PC-9 (cell line): ENCODE data around the gene ARHGEF17. TPM values are rescaled to one million over a fixed set of nuclear protein-coding genes. Genes with fewer than 3 reads are reported as not detected.

Source experiments
- BruUV-seq: library from RNA; stranded (reverse); fragments of 400-500 nt; replicated peaks from 2 replicates; lab custom pipeline; 2021; lab: Mats Ljungman, UMichigan
- CTCF ChIA-PET: fragments of 300-600 bp; sonication (Branson Sonifier 250); formaldehyde crosslinking; loops from one replicate; lab custom pipeline; 2022; ENCODE audit warnings: antibody characterized with exemption; lab: Charles Lee
- POLR2A ChIA-PET: fragments of 300-600 bp; sonication (Branson Sonifier 250); formaldehyde crosslinking; loops from one replicate; lab custom pipeline; 2022; ENCODE audit warnings: antibody characterized with exemption; ENCODE audit not compliant: unreplicated experiment; lab: Charles Lee
- DNase-seq, 2 experiments: peaks; one replicate each; pipeline versions ENCODE4 v3.0.0 to v3.0.0-alpha.2; 2015 to 2022; ENCODE audit warnings: mixed read lengths in 1 of 2
- H2AFZ ChIP-seq: fragments of 200-600 bp; sonication (generic); 2 replicates; pipeline ENCODE4 v1.8.1; 2017; ENCODE audit warnings: antibody characterized with exemption
- H3F3A ChIP-seq: fragments of 200-600 bp; sonication (generic); 2 replicates; pipeline ENCODE4 v1.8.1; 2017; ENCODE audit warnings: antibody characterized with exemption, mild to moderate bottlenecking, low read depth; ENCODE audit not compliant: insufficient read depth
- H3K27ac ChIP-seq: fragments of 200-600 bp; sonication (generic); 2 replicates; pipeline ENCODE4 v1.6.1; 2016; ENCODE audit warnings: mixed run types
- H3K27me3 ChIP-seq: fragments of 200-600 bp; sonication (generic); 2 replicates; pipeline ENCODE4 v1.6.1; 2016; ENCODE audit warnings: low read depth, mixed run types; ENCODE audit not compliant: insufficient read depth
- H3K36me3 ChIP-seq: fragments of 200-600 bp; sonication (generic); 2 replicates; pipeline ENCODE4 v1.6.1; 2016; ENCODE audit warnings: low read depth, mixed run types
- H3K4me1 ChIP-seq: fragments of 200-600 bp; sonication (generic); replicated peaks from 2 replicates; pipeline ENCODE4 v1.6.1; 2016; ENCODE audit warnings: mixed run types; ENCODE audit not compliant: insufficient read depth
- H3K4me2 ChIP-seq: fragments of 200-600 bp; sonication (generic); 2 replicates; pipeline ENCODE4 v1.6.1; 2017; ENCODE audit warnings: mixed run types
- H3K4me3 ChIP-seq: fragments of 200-600 bp; sonication (generic); 2 replicates; pipeline ENCODE4 v1.6.1; 2016; ENCODE audit warnings: mixed run types
- H3K79me2 ChIP-seq: fragments of 200-600 bp; sonication (generic); 2 replicates; pipeline ENCODE4 v1.6.1; 2017; ENCODE audit warnings: low read depth, mixed run types
- H3K9me2 ChIP-seq: fragments of 200-600 bp; sonication (generic); 2 replicates; pipeline ENCODE4 v1.8.1; 2017; ENCODE audit warnings: mild to moderate bottlenecking; ENCODE audit not compliant: insufficient read depth
- H3K9me3 ChIP-seq: fragments of 200-600 bp; sonication (generic); 2 replicates; pipeline ENCODE4 v1.8.1; 2016; ENCODE audit warnings: low read depth; ENCODE audit not compliant: insufficient read depth
- H4K20me1 ChIP-seq: fragments of 200-600 bp; sonication (generic); 2 replicates; pipeline ENCODE4 v1.8.1; 2017; ENCODE audit not compliant: insufficient read depth
- CTCF ChIP-seq: fragments of 200-600 bp; sonication (generic); conservative IDR thresholded peaks from 2 replicates; pipeline ENCODE4 v1.6.1; 2017; ENCODE audit warnings: mixed run types, antibody characterized with exemption, mild to moderate bottlenecking, moderate library complexity
- EZH2 ChIP-seq: fragments of 200-600 bp; sonication (generic); IDR thresholded peaks from 2 replicates; pipeline ENCODE4 v1.8.0; 2017; ENCODE audit warnings: antibody characterized with exemption, low read depth
- intact Hi-C: fragments of 100-400 bp; cut with micrococcal nuclease; formaldehyde crosslinking; loops from one replicate; pipeline ENCODE4 v1.10.0; 2022; ENCODE audit not compliant: unreplicated experiment
- total RNA-seq: library from RNA; stranded (reverse); gene quantifications from 2 replicates; pipeline ENCODE4 v1.2.3, GENCODE V29; 2021

ARHGEF17 gene
- total RNA-seq, 1 experiment from 2014 or later = 56.9 TPM

GRCh38 chr11:73415854-73416615 lies 108.0 kb downstream of the ARHGEF17 start:
- H3K4me1 ChIP-seq = peaks cover 10% of the 10 kb centered on the region; the same call in 1 of the 2 replicates
- peaks cover 7% of the 10 kb centered on the region; the same call in 1 of the 2 replicates for H3F3A ChIP-seq
- no peaks in the 10 kb centered on the region for H3K27me3 ChIP-seq
- no peaks in the 10 kb centered on the region for H3K79me2 ChIP-seq
- intact Hi-C loops = no loop called here
- no peaks in the 10 kb centered on the region for H3K9me2 ChIP-seq
- H3K4me3 ChIP-seq = no peak overlapping the region
- H3K36me3 ChIP-seq = no peaks in the 10 kb centered on the region
- H4K20me1 ChIP-seq = no peaks in the 10 kb centered on the region
- no peak overlapping the region for H3K27ac ChIP-seq
- no peak for TF ChIP-seq EZH2
- TF ChIP-seq CTCF = no peak
- no peak overlapping the region for H3K4me2 ChIP-seq
- ChIA-PET POLR2A (no interaction called here), CTCF (interaction anchor here (0.5 kb wide), 1 partner anchor 65 kb away, joined by 3 read pairs; no protein-coding TSS in a partner anchor)
- no peak for DNase-seq
- no peaks in the 10 kb centered on the region for H3K9me3 ChIP-seq
- no peak overlapping the region for H2AFZ ChIP-seq
- BruUV-seq = no TSS peak

- no TSS peak for BruUV-seq
- intact Hi-C loops = no loop called here
- POLR2A ChIA-PET = no interaction called here
Measured at GRCh38 chr11:73416786-73417185, 108.7 kb downstream of the ARHGEF17 start.

More at GRCh38 chr11:73416786-73417185, 108.7 kb downstream of the ARHGEF17 start:
- H3F3A ChIP-seq = peaks cover 7% of the 10 kb centered on the region; the same call in 1 of the 2 replicates
- no peaks in the 10 kb centered on the region for H3K27me3 ChIP-seq
- H3K9me3 ChIP-seq = no peaks in the 10 kb centered on the region
- no peak for DNase-seq
- CTCF ChIA-PET = no interaction called here
- TF ChIP-seq CTCF (no peak), EZH2 (no peak)
- H3K9me2 ChIP-seq = no peaks in the 10 kb centered on the region
- no peaks in the 10 kb centered on the region for H3K36me3 ChIP-seq
- no peak overlapping the region for H3K4me3 ChIP-seq
- peaks cover 10% of the 10 kb centered on the region; the same call in 1 of the 2 replicates for H3K4me1 ChIP-seq
- no peak overlapping the region for H3K27ac ChIP-seq
- H4K20me1 ChIP-seq = no peaks in the 10 kb centered on the region
- H3K79me2 ChIP-seq = no peaks in the 10 kb centered on the region
- H2AFZ ChIP-seq = no peak overlapping the region
- no peak overlapping the region for H3K4me2 ChIP-seq

Other genes with a start within 250 kb of the ARHGEF17 start
- 20.5 and 22.6 TPM in 2 replicates for gene FCHSD2, start 166.0 kb upstream of the ARHGEF17 start, total RNA-seq
- 19.8 and 22.5 TPM in 2 replicates for gene P2RY2, start 90.0 kb upstream of the ARHGEF17 start, total RNA-seq
- gene P2RY6, start 35.9 kb upstream of the ARHGEF17 start, total RNA-seq = 29.7 and 34.7 TPM in 2 replicates
- gene RELT, start 68.1 kb downstream of the ARHGEF17 start, total RNA-seq = 7.8 and 10.7 TPM in 2 replicates